ENCODE results near the gene BMF.
A peak's percentile ranks its signal among the peaks of the same experiment; 100 is the strongest.

The BMF gene

GRCh38 chr15:40070166-40070557, 38.5 kb downstream of the BMF start:
- Histone ChIP-seq H3K27ac (no peak overlapping the region), H3K4me3 (ENCODE audit: low read depth, low read length) (no peak overlapping the region), H3K36me3 (replicated peaks) (no peaks in the 10 kb centered on the region), H3K27me3 (replicated peaks) (no peaks in the 10 kb centered on the region)
- in situ Hi-C loops (cut with HindIII; ENCODE audit: low pct_ligation_motif_present, low sequenced_read_pairs): no loop called here
- no peak for TF ChIP-seq CTCF (IDR thresholded peaks at IDR 0.05; ENCODE audit: low read depth, low read length, missing control alignments)
- DNase-seq: no peak

DNA sequence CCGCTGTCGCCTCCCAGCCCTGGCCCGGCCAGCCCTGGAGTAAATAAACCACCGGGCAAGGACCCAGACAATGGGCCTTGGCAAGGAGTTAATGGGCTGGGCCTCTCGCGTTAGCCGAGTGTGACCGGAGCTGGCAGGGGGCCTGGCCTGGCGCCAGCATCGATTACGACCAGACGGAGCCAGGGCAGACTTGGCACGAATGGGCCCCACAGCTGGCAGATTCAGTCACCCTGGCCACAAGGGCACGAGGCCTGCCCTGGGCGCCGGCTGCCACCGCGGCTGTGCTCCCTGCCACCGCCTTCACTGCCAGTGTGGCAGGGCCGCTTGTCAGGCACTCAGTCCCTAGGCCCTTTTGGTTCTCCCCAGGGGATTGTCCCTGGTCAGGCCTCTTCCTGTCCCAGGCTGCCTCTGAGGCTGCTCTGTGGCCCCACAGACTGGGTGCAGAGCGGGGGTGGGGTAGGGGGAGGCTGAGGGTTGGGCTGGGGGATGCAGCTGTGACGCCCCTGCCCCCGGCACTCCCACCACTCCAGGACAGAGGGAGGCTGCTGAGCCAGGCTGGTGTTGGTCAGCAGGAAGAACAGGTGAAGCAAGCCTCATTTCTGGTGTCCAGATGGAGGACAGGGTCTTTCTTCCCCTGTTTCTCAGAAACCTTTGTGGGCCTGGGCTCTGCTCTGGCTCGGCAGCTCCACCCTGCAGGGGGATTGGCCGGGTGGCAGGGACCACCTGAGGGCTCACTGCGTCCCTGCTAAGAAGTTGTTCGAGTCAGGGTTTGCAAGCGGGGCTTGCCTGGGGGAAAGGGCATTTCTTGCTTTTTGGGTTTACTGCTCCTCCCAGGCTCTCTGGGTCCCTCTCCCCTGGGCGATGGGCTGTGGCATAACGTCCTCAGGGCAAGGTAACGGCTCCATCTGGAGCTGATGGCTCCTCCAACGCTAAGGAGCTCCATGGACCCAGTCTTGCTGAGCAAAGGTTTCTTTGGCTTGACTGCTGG, 39.2 kb downstream of the BMF start:
- Histone ChIP-seq H3K27ac (no peak overlapping the region), H3K36me3 (replicated peaks) (no peaks in the 10 kb centered on the region)
- in situ Hi-C loops (cut with HindIII; ENCODE audit: low pct_ligation_motif_present, low sequenced_read_pairs): no loop called here

GRCh38 chr15:40067921-40068624, 40.6 kb downstream of the BMF start:
- no peak for TF ChIP-seq CTCF (IDR thresholded peaks at IDR 0.05; ENCODE audit: low read depth, low read length, missing control alignments)
- in situ Hi-C loops (cut with HindIII; ENCODE audit: low pct_ligation_motif_present, low sequenced_read_pairs): no loop called here
- H3K27ac ChIP-seq: no peak overlapping the region
- no peaks in the 10 kb centered on the region for H3K36me3 ChIP-seq (replicated peaks)
- H3K4me3 ChIP-seq (ENCODE audit: low read depth, low read length): no peak overlapping the region
- DNase-seq: no peak
- no peaks in the 10 kb centered on the region for H3K27me3 ChIP-seq (replicated peaks)

More for the DNA sequence above, 39.2 kb downstream of the BMF start:
- no peak for DNase-seq
- Histone ChIP-seq H3K27me3 (replicated peaks) (no peaks in the 10 kb centered on the region), H3K4me3 (ENCODE audit: low read depth, low read length) (no peak overlapping the region)
- no peak for TF ChIP-seq CTCF (IDR thresholded peaks at IDR 0.05; ENCODE audit: low read depth, low read length, missing control alignments)

DNA sequence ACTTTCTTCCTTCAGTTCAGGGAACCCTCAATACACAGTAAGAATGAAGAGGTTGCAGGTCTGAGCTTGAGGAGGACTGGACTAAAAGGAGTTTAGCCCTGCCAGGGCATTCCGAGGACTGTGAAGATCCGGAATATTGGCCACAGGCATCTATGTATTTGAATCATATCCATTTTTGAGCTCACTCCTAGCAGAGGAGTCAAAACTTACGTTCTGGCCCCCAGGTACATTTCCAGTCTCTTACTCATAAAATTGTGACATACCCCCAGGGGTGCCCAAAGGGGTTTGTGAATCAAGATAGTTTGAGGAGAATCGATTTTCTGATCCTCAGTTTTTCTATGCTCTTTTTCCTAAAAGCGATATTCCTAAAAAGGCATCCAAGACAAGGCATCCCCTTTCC, 42.1 kb downstream of the BMF start:
- Histone ChIP-seq H3K4me3 (ENCODE audit: low read depth, low read length) (no peak overlapping the region), H3K27ac (no peak overlapping the region), H3K36me3 (replicated peaks) (no peaks in the 10 kb centered on the region), H3K27me3 (replicated peaks) (no peaks in the 10 kb centered on the region)
- DNase-seq: no peak
- no peak for TF ChIP-seq CTCF (IDR thresholded peaks at IDR 0.05; ENCODE audit: low read depth, low read length, missing control alignments)
- in situ Hi-C loops (cut with HindIII; ENCODE audit: low pct_ligation_motif_present, low sequenced_read_pairs): no loop called here

- no peak for TF ChIP-seq CTCF (IDR thresholded peaks at IDR 0.05; ENCODE audit: low read depth, low read length, missing control alignments)
- H3K27ac ChIP-seq: peak overlapping the region; percentile 87
- H3K36me3 ChIP-seq (replicated peaks): no peaks in the 10 kb centered on the region
- H3K27me3 ChIP-seq (replicated peaks): no peaks in the 10 kb centered on the region
- in situ Hi-C loops (cut with HindIII; ENCODE audit: low pct_ligation_motif_present, low sequenced_read_pairs): no loop called here
- no peak for DNase-seq
- no peak overlapping the region for H3K4me3 ChIP-seq (ENCODE audit: low read depth, low read length)
These were observed 43.5 kb downstream of the BMF start for GRCh38 chr15:40065166-40065565.
